ENCODE data around the gene RAB31.

Gene RAB31

DNA sequence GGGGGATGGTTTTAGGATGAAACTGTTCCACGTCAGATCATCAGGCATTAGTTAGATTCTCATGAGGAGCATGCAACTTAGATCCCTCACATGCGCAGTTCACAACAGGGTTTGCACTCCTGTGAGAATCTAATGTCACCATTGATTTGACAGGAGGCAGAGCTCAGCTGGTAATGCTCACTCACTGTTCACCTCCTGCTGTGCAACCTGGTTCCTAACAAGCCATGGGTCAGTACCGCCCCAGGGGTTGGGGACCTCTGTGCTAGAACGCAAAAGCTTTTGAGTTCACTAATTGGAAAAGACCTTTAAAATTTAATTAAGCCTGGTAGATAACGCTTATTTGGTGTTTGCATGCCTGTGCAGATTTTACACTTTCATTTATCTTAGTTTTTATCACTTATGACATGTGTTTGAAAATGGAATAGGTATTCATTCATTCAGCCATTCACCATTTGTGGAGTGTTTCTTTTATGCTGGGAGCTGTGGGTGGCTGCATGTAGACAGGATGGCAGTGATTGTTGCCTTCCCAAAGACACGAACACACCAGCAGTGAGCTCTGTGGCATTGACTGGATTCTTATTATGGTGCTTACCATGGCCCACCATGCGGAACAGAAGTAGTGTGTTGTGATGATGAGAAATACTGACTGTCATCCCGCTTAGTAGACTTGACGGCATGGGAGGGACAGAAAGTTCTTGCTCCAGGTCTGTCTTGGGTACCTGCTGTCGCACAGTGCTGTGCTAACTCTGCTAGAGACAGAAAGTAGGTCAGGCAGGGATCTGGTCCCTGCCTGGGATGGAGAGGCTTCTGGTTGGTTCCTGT is 6.4 kb downstream of the RAB31 start:
- DNase-seq, result no peak

DNA sequence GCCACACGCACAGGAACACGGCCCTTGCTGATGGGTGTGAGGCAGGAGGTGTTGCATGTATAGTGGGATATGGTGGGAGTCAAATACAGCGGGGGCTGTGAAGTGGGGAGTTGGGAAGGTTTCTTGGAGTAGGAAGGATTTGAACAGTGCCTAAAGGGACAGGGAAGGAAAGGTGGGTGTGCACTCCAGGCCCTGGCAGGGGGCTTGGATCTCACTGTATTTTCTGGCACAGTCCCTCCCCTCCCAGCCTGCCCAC is 6.9 kb downstream of the RAB31 start:
- DNase-seq, result no peak

DNA sequence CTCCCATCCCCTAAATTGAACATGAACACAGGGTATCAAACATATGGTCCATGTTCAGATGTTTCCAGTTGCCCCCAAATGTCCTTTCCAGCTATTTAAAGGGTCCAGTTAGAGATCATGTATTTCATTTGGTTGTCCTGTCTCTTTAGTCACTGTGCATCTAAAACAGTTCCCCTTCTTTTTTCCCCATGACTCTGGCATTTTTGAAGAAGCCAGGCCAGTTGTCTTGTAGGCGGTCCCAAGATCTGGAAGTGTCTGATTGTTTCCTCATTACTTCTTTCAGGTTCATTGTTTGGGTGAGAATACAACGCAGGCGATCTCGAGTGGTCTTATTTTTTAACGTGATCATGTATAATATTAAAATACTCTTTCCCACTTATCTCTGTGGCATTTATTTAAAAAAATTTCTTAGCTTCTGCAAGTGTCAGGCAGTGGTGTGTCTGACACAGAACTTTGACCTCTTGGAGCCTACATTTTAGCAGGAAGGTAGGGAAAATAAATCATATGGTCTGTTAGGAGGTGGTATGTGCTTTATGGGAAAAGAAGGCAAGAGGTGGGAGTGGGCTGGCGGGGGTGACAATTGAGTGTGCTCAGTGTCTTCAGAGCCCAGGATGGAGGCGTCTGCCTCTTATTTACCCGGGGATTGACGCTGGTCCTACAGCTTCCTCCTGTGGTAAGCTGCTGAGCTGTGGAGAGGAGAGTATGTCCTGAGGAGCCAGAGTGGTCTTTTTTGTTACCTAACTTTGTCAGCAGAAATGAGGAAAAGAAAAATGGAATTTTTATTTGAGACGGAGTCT is 8.1 kb downstream of the RAB31 start:
- no peak for DNase-seq

DNA sequence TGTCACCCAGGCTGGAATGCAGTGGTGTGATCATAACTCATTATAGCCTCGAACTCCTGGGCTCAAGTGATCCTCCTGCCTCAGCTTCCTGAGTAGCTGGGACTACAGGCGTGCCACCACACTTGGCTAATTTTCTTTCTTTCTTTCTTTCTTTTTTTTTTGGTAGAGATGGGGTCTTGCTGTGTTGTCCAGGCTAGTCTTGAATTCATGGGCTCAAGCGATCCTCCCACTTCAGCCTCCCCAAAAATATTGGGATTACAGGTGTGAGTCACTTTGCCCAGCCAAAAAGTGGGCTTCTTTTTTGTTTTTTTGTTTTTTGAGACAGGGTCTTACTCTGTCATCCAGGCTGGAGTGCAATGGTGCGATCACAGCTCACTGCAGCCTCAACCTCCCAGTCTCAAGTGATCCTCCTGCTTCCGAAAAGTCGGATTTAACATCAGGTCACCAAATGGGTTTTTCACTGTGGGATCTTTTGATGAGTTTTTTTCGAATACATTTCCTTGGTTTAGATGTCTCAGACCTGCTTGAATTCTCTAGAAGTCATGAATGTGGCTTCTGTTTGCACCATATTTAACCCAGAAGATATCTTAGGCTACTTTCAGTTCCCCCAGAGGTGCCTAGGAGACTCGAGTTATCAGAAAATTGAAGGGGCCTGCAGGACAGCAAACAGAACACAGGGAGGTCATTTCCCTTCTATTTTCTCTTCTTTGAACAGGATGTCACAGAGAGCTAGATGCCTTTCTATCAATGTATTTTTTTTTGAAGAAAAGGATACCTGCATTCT is 8.9 kb downstream of the RAB31 start:
- DNase-seq, result no peak

DNA sequence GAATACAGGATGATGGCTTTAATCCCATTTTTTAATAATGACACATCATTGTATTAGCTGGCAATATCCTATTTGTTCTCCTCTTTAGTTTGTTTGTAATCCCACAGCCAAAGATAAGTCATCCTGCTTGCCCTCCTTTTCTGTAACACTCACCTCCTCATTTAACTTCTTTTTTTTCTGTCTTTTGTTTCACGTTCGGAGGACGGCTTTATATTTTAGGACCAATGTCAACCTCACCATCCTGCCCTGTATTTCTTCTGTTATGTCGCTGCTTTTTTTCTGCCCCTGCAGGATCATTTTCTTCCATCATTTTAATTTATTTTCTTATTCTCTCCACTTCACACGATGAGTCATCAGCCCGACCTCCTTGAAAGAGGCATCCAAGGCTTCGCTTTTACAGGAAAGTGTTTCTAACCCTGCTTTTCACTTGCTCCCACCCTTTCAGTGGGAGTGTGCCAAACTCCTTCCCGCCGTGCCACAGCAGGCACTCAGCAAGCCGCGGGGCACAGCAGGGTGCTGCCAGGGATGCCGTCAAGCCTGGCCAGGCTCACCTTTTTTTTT is 11.4 kb downstream of the RAB31 start:
- DNase-seq, result no peak

DNA sequence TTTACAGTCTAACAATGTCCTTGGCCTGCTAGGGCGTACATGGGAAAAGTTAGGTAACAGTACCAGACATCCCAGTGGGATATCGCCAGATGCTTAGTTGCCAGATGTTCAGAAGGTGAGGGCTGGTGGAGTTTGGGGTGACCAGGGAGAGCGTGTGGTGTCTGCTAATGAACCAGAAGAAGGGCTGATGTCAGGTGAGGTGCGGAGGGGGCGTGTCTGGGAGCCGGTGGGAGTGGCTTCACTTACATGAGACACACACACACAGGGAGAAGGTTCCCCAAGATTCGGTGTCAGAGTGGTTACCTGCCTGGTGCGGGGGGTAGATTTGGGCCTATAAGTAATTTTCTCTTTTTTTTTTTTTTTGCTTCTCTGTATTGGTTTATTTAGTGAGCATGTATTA is 12.2 kb downstream of the RAB31 start:
- DNase-seq, result no peak

DNA sequence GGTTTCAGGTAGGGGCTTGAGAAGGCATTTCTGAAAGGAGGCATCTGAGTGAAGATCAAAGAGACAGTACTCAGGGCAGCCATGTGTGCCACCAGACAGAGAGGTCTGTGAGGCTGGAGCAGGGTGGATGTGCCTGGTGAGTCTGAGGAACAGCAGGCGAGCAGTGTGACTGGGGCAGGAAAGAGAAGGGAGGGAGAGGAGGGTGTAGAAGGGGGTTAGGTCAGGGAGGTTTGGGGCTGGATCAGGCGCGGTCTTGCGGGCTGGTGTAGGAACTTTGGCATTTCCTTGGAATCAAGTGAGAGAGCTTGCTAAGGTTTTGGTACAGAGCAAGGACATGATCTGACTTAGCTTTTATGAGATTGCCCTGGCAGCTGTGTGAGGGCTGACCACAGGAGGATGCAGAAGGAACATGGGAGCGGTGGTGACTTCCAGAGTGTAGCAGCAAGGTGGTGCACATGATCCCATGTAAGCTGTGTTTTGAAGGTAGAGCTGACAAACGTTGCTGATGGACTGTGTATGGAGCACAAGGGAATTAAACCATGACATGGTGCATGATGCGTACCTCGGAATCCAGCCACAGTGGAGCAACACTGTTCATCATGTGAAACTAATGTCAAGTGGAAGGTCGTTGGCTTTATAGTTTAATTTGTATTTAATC is 13.9 kb downstream of the RAB31 start:
- no peak for DNase-seq

DNA sequence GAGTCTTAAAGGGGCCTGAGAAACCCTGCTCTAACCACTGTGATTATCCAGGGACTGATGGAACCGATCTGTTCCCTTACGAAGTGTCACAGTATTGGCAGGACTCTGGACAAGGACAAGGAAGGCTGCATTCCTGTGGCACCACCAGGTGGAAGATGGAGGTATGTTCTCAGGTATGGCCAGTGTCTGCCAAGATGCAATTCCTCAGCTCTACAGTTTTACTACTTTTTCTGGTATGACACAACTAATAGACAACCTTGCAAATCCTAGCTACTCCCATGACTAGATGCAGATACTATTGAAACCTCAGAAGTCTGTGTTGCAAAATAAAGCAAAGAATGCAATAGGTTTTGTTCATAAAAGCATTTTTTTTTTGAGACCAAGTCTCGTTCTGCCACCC is 14.6 kb downstream of the RAB31 start:
- DNase-seq, result no peak

DNA sequence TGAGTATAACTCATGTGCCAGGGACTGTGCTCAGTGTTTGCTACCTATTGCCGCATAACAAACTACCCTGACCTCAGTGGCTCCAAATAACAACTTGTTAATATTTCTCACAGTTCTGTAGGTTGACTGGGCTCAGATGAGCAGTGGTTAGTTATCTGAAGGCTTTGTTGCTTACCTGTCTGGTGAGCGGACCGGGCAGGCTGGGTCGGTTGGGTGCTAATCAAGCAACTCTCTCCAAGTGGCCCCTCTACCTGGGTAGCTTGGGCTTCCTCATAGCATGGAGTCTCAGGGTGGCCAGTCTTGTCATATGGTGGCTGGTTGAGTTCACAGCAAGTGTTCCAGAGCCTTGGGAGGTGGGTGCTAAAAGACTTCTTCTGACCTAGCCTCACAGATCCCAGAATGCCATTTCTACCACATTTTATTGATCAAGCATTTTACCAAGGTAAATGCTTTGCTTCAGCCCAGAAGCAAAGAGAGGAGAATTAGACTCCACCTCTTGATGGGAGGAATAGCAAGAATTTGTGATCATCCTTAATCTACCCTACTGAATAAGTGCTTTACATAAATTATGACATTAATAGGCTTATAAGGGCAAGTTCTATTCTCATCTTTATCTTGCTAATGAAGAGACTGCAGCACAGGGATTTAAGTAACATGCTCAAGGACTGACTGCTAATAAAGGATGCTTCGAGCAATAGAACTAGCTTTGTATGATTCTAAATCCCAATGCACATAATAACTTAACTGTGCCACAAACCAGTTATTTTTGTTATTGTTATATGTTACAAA is 16.9 kb downstream of the RAB31 start:
- no peak for DNase-seq

DNA sequence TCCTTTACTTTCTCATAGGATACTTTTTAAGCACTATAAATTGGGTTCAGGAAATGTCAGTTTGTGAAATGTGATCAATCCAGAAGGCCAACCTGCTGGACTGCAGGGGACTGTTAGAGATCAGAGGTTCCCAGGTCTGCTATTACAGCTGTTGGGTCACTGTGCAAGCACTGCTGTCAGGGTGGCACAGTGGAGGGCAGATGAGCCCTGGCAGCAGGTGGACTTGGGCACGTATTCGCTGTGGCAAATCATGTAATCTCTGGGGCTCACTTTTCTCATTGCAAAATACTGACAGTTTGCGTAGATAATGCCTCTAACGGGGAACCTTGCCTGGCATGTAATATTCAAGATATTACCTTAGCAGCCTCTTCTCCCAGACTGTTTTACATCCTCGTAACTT is 18.1 kb downstream of the RAB31 start:
- DNase-seq, result no peak

DNA sequence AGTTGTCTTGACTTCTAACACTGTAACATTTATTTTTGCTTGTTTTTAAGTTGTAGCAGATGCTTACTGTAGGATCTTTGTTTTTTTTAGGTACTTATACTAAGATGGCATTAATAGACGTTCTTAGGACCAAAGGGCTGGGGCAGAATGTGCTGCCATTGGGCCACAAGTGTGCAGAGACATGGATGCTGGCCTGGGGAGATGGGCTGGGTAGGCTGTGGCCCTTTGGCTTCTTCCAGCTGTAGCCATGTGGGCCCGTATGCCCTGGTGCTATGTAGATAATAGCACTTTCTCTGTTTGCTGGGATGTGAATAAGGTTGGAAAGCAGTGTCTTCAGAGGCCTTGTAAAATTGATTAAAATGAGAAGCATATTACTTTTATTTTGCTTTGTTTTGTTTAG is 18.8 kb downstream of the RAB31 start:
- no peak for DNase-seq

DNA sequence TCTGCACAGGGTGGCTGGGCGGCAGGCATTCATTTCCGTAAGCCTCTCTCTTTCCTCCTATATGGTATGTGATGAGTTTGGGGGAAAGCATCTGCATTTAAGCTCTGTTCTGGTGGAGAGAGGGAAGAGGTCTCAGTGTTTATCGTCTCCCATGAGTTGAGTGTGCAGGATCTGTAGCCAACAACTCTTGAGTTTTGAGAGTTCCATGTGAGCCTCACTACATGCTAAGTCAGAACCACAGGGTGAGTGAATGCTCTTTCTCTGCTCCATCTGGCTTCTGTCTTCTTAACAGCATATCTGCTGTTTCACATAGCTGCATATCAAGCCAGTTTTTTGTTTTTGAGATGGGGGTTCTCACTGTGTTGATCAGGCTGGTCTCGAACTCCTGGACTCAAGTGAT is 22.7 kb downstream of the RAB31 start:
- no peak for DNase-seq

DNA sequence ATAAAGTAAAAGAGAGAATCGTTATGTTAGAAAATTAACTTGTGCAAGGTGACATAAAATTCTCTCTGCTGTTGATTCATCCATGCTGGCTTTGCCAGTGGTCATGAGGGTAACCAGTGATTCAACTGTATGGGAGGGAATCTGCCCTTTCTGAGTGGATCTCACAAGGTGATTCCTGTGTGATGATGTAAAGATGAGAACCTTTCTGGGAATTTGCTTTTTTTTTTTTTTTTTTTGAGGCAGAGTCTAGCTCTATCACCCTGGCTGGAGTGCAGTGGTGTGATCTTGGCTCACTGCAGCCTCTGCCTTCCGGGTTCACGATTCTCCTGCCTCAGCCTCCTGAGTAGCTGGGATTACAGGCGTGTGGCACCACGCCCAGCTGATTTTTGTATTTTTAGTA is 23.3 kb downstream of the RAB31 start:
- DNase-seq, result no peak

DNA sequence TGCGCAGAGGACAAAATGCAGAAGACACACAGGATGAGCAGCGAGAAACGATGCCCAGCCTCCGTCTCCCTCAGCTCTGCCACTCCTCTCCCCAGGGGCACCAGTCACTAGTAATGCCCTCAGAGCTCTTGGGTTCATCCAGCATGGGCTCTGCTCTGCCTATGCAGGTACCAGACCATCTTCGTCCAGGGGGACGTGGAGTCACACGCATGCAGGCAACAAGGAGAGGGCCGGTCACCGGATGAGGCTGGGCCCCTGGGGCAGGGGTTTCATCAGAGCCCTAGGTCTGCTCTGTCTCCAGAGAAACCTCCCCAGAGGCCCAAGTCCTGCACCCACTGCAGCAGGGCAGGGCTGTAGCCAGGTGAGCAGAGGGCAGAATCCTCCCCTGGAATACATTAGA is 23.9 kb downstream of the RAB31 start:
- DNase-seq, result no peak

DNA sequence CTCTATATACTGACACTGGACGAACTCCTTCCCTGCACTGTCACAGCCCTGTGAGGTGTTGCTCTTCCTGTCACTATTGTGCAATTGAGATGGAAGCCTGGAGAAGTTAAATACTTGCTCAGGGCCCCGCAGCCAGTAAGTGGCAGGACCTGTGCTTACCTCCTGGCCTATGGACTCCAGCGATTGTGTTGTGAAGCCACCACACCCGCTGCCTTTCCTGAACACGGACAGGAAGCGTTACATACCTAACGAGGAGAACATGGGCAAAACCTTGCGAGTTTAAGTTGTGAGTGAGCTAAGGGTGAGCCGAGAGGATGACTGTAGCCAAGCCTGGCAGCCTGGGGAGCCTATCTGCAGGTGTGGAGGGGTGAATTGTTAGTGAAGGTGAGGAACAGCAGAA is 26.1 kb downstream of the RAB31 start:
- no peak for DNase-seq

DNA sequence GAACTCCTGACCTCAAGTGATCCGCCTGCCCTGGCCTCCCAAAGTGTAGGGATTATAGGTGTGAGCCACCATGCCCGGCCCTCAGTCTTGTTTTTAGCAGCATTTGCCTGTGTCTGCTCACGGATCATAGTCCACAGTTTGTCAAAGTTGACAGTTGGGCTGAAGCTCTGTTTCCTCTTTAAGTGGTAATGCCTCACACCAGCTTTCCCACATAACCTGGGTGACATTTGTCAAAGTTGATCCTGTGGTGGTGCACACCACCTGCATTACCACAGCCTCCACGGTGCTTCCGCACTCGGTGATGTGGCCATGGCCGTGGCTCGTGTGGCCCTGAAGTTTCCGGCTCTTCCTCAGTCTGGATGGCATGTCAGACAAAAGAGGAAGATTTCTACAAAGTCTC is 27.1 kb downstream of the RAB31 start:
- DNase-seq, result no peak

DNA sequence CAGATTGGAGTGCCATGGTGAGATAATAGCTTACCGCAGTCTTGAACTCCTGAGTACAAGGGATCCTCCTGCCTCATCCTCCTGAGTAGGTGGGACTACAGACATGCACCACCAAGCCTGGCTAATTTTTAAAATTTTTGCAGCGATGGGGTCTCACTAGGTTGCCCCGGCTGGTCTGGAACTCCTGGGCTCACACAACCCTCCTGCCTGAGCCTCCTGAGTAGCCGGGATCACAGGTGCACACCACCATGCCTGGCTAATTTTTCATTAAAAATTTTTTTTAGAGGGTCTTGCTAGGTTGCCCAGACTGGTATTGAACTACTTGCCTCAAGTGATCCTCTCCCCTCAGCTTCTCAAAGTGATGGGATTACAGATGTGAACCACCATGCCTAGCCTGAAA is 27.8 kb downstream of the RAB31 start:
- DNase-seq, result no peak

DNA sequence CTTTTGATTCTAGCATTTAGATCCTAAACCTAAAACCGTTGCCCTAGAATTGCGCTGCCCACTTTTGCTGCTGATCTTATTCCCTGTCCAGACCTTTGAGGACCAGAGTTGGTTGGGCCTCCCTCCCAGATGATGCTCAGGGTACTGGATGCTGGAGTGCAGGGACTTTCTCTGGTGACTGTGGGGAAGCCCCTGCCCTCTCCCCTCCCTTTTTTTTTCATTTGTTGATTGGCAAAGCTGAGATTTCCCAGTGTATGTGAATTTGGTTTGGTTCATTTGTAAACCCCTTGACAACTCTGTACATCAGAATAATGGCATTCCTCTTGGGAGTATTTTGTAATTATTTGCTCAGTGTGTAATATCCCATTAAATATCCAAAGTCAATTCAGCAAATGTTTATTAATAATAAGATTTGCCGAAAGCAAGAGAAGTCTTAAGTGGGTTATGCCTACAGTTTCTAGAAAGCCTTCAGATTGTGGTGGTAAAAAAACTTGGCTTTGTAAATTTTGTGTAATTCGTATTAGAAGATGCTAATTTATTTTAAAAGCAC is 28.3 kb downstream of the RAB31 start:
- no peak for DNase-seq

DNA sequence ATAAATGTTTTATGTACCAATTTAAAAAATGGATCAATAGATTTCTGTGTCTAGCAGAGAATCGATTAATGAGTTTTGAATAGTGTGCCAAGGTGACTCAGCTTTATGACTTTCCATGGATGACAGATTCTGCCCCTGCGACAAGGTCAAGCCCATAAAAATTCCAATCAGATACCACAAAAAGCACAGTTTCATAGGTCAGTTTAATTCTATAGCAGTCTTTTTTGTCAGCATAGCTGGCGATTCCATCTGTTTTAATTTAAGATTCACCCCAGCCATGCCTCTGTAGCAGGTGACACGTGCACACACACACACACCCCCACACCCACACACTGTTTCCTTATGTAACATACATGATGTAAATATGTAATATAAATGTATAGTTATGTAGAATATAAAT is 28.9 kb downstream of the RAB31 start:
- DNase-seq, result no peak

DNA sequence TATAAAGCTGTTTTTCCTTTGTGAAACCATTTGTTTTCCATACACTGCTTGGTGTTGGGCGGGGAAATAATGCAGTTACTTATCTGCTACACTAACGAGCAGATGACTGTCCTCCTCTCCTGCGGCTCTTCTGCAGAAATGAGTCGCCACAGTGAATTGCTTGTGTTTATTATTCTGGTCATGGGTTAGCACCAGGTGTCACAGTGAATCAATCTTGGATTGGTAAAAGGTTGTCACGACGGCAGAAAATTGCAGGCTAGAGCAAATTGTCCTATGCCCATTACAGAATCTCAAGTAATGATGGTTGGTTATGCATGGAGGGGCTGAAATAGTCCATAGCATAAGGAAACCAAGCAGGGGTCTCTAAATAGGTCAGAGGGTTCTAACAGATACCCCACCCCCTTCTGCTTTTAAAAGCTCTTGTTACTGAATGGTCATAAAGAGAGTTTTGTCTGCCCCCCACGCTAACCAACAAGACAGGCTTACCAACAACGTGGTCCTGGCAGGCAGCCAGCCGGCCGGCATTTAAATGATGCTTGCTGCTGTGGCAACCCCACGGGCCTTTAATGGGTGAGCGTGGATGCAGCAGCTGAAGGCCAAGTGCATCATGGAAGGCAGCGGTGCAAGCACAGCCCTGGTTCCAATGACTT is 29.5 kb downstream of the RAB31 start:
- DNase-seq, result no peak

DNA sequence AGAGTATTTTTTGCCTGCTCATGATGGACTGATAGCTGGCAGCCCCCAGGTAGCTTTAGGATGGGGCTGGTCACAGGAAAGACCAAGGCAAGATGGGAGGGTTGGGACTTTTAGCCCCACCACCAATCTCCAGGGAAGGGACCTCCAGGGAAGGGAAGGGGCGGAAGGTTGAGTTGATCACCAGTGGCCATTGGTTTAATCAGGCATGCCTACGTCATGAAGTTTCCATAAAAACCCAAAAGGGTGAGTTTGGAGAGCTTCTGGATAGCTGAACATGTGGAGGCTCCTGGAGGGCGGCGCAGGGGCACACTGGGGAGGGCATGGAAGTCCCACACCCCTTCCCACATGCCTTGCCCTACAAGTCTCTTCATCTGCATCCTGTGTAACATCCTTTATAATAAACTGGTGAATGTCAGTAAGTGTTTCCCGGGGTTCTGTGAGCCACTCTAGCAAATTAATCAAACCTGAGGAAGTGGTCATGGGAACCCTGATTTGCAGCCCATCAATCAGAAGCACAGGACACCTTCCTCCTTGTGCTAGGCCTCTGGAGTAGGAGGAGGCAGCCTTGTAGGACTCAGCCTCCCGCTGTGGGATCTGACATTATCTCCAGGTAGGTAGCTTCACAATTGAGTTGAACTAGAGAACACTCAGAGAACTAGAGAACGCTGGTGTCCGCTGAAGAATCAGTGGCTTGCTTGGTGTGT is 30.3 kb downstream of the RAB31 start:
- DNase-seq, result no peak
